HG02840 (cell line): ENCODE measurements around the gene ASXL2.
"Not testable (repeated sequence)": the region's sequence is repeated elsewhere in the genome, so short reads cannot be mapped to it uniquely, and the experiment has no call there.

Source experiments
- ATAC-seq: cut with Tn5 transposase; IDR thresholded peaks from one replicate; pipeline ENCODE4 v1.9.1; 2021; ENCODE audit warnings: mild to moderate bottlenecking, moderate library complexity, moderate number of reproducible peaks; ENCODE audit not compliant: unreplicated experiment, low FRiP score

The ASXL2 gene

GRCh38 chr2:25838152-25838756, 40.0 kb downstream of the ASXL2 start:
- ATAC-seq: no peak

DNA sequence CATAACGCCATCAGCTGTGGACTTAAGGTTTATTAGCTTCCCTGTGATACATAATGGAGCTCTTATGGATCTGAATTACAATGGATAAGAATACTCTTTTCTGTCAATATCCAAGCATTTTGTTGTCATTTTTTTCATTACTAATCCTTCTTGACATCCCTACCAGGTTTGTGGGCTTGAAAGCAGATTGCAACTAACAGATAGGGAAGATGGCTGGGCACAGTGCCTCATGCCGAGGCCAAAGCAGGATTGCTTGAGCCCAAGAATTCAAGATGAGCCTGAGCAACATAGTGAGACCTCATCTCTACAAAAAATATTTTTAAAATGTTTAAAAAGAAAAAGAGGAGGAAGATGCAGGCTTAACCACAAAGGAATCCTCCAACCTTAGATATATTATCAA, 42.4 kb downstream of the ASXL2 start:
- no peak for ATAC-seq

DNA sequence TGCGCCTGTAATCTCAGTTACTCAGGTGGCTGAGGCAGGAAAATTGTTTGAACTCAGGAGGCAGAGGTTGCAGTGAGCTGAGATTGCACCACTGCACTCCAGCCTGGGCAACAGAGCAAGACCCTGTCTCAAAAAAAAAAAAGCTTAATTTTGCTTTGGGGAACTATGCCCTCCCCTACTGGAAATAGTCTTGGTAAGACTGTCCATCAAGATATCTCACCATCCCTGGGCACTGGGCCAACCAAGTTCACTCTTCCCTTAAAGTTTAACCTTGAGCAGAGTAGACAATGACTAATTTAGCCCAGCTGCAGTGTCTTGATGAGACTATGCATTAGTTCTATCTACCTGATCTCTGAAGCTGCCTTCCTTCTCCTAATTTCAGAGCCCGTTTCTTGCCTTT, 44.7 kb downstream of the ASXL2 start:
- no peak for ATAC-seq

DNA sequence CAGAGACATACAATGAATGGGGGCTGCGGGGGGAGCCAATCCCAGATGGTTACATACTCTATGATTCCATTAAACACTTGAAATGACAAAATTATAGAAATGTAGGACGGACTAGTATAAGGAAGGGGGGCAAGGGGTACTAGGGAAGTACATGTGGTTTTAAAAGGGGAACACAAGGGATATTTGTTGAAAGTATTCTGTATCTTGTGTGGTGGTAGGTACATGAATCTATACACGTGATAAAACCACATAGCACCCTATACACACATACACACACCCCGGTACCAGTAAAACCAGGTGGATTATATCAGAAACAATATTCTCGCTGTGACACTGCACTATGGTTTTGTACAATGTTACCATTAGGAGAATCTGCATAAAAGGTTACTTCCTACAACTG, 45.4 kb downstream of the ASXL2 start:
- ATAC-seq: no peak

DNA sequence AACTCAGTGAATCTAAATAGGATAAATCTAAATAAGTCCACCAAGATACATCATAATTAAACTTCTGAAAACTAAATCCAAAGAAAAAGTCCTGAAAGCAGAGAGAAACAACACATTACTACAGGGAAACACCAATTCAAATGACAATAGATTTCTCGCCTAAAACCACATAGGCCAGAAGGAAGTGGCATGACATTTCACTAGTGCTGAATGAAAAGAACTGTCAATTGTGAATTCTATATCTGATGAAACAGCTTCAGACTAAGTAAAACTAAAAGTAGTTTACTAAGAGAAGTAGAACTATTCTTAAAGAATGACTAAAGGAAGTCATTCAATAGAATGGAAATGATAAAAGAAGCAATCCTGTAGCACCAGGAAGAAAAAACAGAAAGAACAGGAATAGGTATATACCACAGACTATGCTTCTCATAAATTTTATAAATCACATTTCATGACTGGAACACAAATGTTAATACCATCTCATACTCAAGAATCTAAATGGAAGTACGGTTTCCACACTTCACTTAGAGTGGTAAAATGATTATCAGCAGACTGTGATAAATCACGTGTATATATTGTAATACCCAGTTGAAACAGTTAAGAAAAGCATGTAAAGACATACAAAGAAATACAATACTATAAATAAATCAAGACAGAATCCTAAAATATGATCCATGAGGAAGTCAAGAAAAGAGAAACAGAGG, 46.4 kb downstream of the ASXL2 start:
- no peak for ATAC-seq

DNA sequence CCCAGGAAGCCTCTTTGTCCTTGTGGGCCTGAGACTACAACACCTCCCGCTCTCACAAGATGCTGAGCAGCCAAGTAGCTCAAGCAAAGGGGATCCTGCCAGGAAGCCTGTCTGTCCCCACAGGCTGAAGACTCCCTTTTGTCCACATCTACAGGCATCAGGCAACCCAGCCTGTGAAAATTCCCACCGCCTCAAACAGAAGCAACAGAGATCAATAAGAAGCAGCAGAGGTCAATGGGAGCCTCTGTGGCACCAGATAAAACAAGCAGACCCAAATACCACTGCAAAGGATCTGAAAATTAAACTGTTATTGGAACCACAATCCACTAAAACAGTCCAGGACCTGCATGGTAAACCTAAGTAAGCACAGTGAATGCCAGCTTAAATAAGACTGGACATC, 48.5 kb downstream of the ASXL2 start:
- no peak for ATAC-seq

GRCh38 chr2:25829377-25829704, 48.9 kb downstream of the ASXL2 start:
- no peak for ATAC-seq

DNA sequence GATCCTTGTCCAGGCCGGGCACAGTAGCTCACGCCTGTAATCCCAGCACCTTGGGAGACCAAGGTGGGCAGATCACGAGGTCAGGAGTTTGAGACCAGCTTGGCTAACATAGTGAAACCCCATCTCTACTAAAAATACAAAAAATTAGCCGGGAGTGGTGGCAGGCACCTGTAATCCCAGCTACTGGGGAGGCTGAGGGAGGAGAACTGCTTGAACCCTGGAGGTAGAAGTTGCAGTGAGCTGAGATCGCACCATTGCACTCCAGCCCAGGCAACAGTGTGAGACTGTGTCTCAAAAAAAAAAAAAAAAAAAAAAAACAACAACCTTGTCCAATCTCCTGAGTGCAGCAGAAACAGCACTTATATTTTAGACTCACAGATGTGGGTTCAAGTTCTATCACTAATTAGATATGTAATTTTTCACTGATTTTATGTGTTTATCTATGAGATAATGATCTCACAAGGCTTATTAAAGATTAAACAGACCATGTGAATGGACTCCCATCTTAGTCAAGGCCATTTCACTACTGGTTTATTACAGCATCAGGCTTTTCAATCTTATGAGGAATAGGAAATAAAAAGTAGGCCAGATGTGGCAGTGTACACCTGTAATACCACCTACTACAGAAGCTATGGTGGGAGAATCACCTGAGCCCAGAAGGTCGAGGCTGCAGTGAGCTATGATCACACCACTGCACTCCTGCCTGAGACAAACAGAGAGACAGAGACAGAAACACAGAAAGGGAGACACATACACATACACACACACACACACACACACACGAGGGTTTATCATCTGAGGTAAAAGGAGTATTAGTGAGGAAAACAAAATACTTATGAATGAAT, 49.5 kb downstream of the ASXL2 start:
- not testable (repeated sequence) for ATAC-seq

GRCh38 chr2:25825238-25825637, 53.0 kb downstream of the ASXL2 start:
- ATAC-seq: no peak

DNA sequence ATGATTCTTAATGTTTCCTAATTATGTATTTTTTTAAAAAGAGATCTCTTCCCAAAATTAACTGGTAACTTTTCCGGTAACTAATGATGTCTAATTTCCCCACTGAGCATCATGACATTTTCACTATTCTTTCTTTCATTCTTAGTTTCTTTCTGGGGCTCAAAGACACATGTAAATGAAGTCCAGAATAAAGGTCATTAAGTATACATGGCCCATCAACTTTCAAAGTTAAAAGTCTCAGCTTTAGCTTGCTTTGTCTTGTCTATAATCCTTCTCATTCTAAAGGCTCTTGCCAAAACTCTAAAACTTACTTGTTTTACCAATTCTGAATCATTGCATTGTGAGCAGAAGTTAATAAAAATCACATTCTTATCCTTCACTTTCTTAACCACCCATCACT, 53.6 kb downstream of the ASXL2 start:
- no peak for ATAC-seq

DNA sequence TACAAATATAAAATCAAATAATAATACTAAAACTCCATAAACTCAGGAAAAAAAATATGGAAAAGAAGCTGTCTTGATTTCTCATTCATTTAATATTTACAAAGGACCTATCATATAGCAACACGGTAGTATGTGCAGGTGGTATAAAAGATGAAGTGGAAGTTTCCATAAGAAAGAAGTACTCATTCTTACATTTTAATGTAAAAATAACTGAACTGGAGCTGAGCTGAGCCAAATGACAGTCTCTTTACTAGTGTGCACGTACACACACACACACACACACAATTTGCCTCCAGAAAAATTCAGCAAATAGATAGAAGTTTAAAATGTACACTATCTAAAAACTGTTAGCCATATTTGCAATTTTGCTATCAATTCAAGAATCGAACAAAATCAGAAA, 54.1 kb downstream of the ASXL2 start:
- ATAC-seq: no peak

DNA sequence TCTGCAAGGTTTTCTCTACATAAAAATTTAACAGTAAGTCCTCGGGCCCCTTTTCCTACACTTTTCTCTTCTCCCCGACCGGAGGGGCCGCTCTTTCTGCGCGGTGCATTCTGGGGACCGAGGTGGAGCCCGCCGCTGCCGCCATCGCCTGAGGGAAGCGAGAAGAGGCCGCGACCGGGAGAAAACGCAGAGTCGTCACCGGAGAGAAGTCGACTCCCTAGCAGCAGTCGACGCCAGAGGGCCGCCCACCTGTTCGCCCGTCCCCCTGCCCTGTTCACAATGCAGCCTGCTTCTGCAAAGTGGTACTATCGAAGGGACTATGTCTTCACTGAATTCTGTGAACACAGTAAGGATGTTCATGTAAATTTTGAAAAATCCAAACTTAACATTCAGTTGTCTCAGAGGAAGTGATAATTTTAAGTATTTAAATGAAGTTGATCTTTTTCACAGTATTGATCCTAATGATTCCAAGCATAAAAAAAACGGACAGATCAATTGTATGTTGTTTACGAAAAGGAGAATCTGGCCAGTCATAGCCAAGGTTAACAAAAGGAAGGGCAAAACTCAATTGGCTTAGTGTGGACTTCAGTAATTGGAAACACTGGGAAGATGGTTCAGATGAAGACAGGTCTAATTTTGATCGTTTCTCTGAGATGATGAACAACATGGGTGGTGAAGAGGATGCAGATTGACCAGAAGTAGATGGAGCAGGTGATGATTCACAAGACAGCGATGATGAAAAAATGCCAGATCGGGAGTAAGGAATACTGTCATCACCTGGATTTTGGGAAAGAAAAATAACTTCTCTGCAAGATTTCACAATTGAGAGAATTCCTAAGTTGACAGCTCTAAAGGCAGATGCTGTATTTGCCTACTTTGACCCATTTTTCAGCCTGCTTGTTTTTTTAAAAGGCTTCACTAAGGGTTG, 55.8 kb downstream of the ASXL2 start:
- no peak for ATAC-seq

DNA sequence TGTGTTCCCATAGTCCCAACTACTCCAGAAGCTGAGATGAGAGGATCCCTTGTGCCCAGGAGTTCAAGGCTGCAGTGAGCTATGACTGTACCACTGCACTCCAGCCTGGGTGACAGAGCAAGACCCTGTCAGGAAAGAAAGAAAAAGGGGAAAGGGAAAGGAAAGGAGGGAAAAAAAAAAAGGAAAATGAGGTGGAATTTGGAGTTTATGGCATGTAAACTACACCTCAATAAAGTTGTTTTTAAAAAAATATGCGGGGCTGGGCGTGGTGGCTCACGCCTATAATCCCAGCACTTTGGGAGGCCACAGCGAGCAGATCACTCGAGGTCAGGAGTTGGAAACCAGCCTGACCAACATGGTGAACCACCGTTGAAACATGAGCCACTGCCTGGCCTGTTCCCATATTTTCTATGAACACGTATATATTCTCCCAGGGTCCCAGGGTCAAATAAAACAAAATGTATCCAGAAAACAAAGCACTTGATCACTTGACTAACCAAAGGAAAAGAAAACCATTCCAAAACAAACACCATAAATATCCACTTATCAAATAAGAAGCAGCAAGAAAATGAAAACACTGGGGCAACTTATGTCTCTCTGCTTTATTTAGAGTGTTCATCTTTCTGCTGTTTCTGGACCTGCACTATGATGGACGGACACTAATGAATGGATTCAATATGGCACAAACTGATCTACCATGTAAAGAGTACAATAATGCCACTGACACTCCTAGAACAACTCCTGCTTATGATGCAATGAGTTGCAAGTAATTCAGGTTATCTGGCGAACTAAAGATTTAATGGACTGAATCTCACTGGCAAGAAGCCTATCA, 56.8 kb downstream of the ASXL2 start:
- no peak for ATAC-seq

DNA sequence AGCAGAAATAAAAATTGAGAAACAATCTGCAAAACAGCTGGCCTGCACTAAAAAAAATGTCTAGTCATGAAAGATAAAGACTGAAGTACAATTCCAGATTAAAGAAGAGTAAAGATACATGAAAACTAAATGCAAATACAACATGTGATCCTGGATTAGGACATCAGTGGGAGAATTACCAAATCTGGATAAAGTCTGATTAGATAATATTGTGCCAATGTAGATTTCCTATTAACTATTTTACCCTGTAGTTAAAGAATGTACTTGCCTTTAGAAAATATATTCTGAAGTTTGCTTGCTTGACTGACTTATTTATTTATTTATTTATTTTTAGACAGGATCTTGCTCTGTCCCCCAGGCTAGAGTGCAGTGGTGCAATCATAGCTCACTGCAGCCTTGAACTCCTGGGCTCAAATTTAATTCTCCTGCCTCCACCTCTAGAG, 58.7 kb downstream of the ASXL2 start:
- no peak for ATAC-seq

DNA sequence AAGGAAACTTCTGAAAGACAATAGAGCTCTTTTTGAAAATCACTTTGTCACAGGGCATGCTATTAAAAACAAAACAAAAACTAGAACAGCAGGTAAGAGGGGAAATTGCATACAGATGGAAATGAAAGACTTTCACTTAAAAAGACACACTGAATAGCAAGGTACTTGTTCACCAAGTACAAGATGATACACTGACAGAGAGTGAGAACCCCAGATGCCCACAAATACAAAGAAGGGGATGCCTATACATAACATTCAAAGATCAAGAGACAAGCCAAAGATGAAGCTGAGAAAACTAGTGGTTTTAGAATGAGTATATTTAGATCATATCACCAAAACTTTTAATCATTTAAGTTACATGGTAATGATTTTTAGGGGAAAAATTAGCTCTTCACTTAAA, 60.7 kb downstream of the ASXL2 start:
- no peak for ATAC-seq

DNA sequence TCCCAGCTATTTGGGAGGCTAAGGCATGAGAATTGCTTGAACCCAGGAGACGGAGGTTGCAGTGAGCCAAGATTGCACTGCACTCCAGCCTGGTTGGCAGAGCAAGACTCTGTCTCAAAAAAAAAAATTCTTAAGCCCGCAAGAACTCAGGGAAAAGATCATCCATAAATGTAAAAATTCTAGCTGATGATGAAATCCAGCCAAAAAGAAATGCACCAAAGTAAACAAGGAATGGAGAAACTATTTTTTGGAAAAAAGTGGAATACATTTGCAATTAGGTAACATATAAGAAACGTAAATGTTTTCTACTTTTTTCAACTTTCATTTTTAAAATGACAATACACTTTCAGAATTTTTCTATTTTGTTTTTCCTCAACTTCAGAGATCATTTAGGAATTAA, 61.3 kb downstream of the ASXL2 start:
- ATAC-seq: no peak

- ATAC-seq: no peak
Observed at GRCh38 chr2:25816249-25816648, 62.0 kb downstream of the ASXL2 start.

- no peak for ATAC-seq
Observed at GRCh38 chr2:25814681-25815080, 63.6 kb downstream of the ASXL2 start.

- ATAC-seq: no peak
Observed at GRCh38 chr2:25810428-25810827, 67.9 kb downstream of the ASXL2 start.

GRCh38 chr2:25809646-25810045, 68.6 kb downstream of the ASXL2 start:
- no peak for ATAC-seq
